WTC11 (cell line): ENCODE measurements around the gene CCDC182. TPM values are rescaled to one million over a fixed set of nuclear protein-coding genes. Genes with fewer than 3 reads are reported as not detected.

ENCODE experiments used
- ATAC-seq: fragments of 200-7000 bp; cut with Tn5 transposase; 2 replicates; pipeline ENCODE4 v1.10.0; 2021; ENCODE audit warnings: mild to moderate bottlenecking, moderate library complexity
- CTCF ChIA-PET: fragments of 300-600 bp; sonication (Branson Sonifier 250); formaldehyde crosslinking; loops from one replicate; lab custom pipeline; 2021; ENCODE audit warnings: antibody characterized with exemption; lab: Charles Lee
- POLR2A ChIA-PET: fragments of 350-600 bp; sonication (Branson Sonifier 250); formaldehyde crosslinking; loops from one replicate; lab custom pipeline; 2021; ENCODE audit warnings: antibody characterized with exemption; lab: Charles Lee
- DNase-seq: peaks from one replicate; pipeline ENCODE4 v3.0.0; 2021; ENCODE audit warnings: low spot score
- H3K27ac Mint-ChIP-seq: 2 replicates; pipeline ENCODE4 v1.8.0; 2021; ENCODE audit warnings: mixed read lengths
- H3K27me3 Mint-ChIP-seq: 2 replicates; pipeline ENCODE4 v1.8.0; 2021; ENCODE audit warnings: low read depth, mild to moderate bottlenecking, moderate library complexity, mixed read lengths
- H3K36me3 Mint-ChIP-seq: 2 replicates; pipeline ENCODE4 v1.8.0; 2021; ENCODE audit warnings: mixed read lengths
- H3K4me1 Mint-ChIP-seq: 2 replicates; pipeline ENCODE4 v1.8.0; 2022; ENCODE audit warnings: mixed read lengths
- H3K4me3 Mint-ChIP-seq: 2 replicates; pipeline ENCODE4 v1.8.0; 2021; ENCODE audit warnings: mild to moderate bottlenecking, moderate library complexity, mixed read lengths
- H3K9me3 Mint-ChIP-seq: 2 replicates; pipeline ENCODE4 v1.8.0; 2021; ENCODE audit warnings: mixed read lengths
- CREM ChIP-seq: sonication (generic); formaldehyde crosslinking; IDR thresholded peaks from 2 replicates; pipeline ENCODE4 v1.8.1; 2022; ENCODE audit warnings: mild to moderate bottlenecking, missing genetic modification reagents, moderate library complexity
- E2F5 ChIP-seq: sonication (generic); formaldehyde crosslinking; IDR thresholded peaks from 2 replicates; pipeline ENCODE4 v1.8.1; 2022; ENCODE audit warnings: mild to moderate bottlenecking, moderate library complexity, missing genetic modification reagents
- FOXK1 ChIP-seq: sonication (generic); formaldehyde crosslinking; IDR thresholded peaks from 2 replicates; pipeline ENCODE4 v1.8.0; 2022; ENCODE audit warnings: mild to moderate bottlenecking, moderate library complexity, missing genetic modification reagents
- GABPB1 ChIP-seq: sonication (generic); formaldehyde crosslinking; IDR thresholded peaks from 2 replicates; pipeline ENCODE4 v1.8.1; 2023; ENCODE audit warnings: mild to moderate bottlenecking, missing genetic modification reagents
- GTF2I ChIP-seq: fragments of 250-450 bp; sonication (Bioruptor Pico); conservative IDR thresholded peaks from 2 replicates; pipeline ENCODE4 v1.4.0; 2021; ENCODE audit warnings: mild to moderate bottlenecking
- HMGXB4 ChIP-seq: sonication (generic); formaldehyde crosslinking; IDR thresholded peaks from 2 replicates; pipeline ENCODE4 v1.8.1; 2023; ENCODE audit warnings: mild to moderate bottlenecking, moderate library complexity, missing genetic modification reagents
- RORB ChIP-seq: fragments of 250-450 bp; sonication (Bioruptor Pico); IDR thresholded peaks from 2 replicates; pipeline ENCODE4 v1.9.0; 2021; ENCODE audit warnings: mild to moderate bottlenecking
- STAT6 ChIP-seq: sonication (generic); formaldehyde crosslinking; conservative IDR thresholded peaks from 2 replicates; pipeline ENCODE4 v1.8.1; 2023; ENCODE audit warnings: mild to moderate bottlenecking, low read depth, missing genetic modification reagents, moderate library complexity
- ZNF512 ChIP-seq: sonication (generic); formaldehyde crosslinking; IDR thresholded peaks from 2 replicates; pipeline ENCODE4 v1.8.1; 2022; ENCODE audit warnings: missing genetic modification reagents, borderline replicate concordance
- total RNA-seq: library from RNA; stranded (reverse); gene quantifications from 3 replicates; pipeline ENCODE4 v1.2.3, GENCODE V29; 2021
- TF ChIP-seq, protein P1 (sequence below): sonication (generic); formaldehyde crosslinking; IDR thresholded peaks from 2 replicates; pipeline ENCODE4 v1.8.1; 2023; ENCODE audit warnings: mild to moderate bottlenecking, missing genetic modification reagents, moderate library complexity
- TF ChIP-seq, protein P2 (sequence below): sonication (generic); formaldehyde crosslinking; IDR thresholded peaks from 2 replicates; pipeline ENCODE4 v1.8.1; 2023; ENCODE audit warnings: mild to moderate bottlenecking, missing genetic modification reagents
- TF ChIP-seq, protein P3 (sequence below): sonication (generic); formaldehyde crosslinking; IDR thresholded peaks from 2 replicates; pipeline ENCODE4 v1.8.0; 2022; ENCODE audit warnings: mild to moderate bottlenecking, missing genetic modification reagents
- TF ChIP-seq, protein P4 (sequence below): sonication (generic); formaldehyde crosslinking; IDR thresholded peaks from 2 replicates; pipeline ENCODE4 v1.8.0; 2022; ENCODE audit warnings: mild to moderate bottlenecking, missing genetic modification reagents
- TF ChIP-seq, protein P5 (sequence below): sonication (generic); formaldehyde crosslinking; IDR thresholded peaks from 2 replicates; pipeline ENCODE4 v1.8.0; 2023; ENCODE audit warnings: missing genetic modification reagents, mild to moderate bottlenecking, borderline replicate concordance
- TF ChIP-seq, protein P6 (sequence below): sonication (generic); formaldehyde crosslinking; IDR thresholded peaks from 2 replicates; pipeline ENCODE4 v1.8.1; 2023; ENCODE audit warnings: mild to moderate bottlenecking, missing genetic modification reagents

CCDC182 gene
- total RNA-seq, 1 experiment from 2014 or later: not detected

- H3K36me3 Mint-ChIP-seq: no peaks in the 10 kb centered on the region
- no peaks in the 10 kb centered on the region for H3K9me3 Mint-ChIP-seq
- no peak overlapping the region for H3K27ac Mint-ChIP-seq
- H3K27me3 Mint-ChIP-seq: peaks cover 14% of the 10 kb centered on the region
- DNase-seq (no peak), ATAC-seq (no peak)
- no peaks in the 10 kb centered on the region for H3K4me1 Mint-ChIP-seq
- no peak overlapping the region for H3K4me3 Mint-ChIP-seq
- CTCF ChIA-PET: interaction anchor here (1.0 kb wide), 1 partner anchor 44 kb away, joined by 3 read pairs; no protein-coding TSS in a partner anchor
- TF ChIP-seq, protein P1, sequence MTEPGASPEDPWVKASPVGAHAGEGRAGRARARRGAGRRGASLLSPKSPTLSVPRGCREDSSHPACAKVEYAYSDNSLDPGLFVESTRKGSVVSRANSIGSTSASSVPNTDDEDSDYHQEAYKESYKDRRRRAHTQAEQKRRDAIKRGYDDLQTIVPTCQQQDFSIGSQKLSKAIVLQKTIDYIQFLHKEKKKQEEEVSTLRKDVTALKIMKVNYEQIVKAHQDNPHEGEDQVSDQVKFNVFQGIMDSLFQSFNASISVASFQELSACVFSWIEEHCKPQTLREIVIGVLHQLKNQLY (CRISPR knock-in tag): no peak
- TF ChIP-seq RORB: no peak
- TF ChIP-seq HMGXB4: no peak
- no peak for TF ChIP-seq ZNF512 (CRISPR knock-in tag)
- TF ChIP-seq GABPB1 (CRISPR knock-in tag): no peak
- TF ChIP-seq STAT6 (CRISPR knock-in tag): no peak
- TF ChIP-seq, protein P2, sequence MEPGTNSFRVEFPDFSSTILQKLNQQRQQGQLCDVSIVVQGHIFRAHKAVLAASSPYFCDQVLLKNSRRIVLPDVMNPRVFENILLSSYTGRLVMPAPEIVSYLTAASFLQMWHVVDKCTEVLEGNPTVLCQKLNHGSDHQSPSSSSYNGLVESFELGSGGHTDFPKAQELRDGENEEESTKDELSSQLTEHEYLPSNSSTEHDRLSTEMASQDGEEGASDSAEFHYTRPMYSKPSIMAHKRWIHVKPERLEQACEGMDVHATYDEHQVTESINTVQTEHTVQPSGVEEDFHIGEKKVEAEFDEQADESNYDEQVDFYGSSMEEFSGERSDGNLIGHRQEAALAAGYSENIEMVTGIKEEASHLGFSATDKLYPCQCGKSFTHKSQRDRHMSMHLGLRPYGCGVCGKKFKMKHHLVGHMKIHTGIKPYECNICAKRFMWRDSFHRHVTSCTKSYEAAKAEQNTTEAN (CRISPR knock-in tag): no peak
- TF ChIP-seq CREM (CRISPR knock-in tag): no peak
- TF ChIP-seq, protein P3, sequence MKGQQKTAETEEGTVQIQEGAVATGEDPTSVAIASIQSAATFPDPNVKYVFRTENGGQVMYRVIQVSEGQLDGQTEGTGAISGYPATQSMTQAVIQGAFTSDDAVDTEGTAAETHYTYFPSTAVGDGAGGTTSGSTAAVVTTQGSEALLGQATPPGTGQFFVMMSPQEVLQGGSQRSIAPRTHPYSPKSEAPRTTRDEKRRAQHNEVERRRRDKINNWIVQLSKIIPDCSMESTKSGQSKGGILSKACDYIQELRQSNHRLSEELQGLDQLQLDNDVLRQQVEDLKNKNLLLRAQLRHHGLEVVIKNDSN (CRISPR knock-in tag): no peak
- TF ChIP-seq, protein P4, sequence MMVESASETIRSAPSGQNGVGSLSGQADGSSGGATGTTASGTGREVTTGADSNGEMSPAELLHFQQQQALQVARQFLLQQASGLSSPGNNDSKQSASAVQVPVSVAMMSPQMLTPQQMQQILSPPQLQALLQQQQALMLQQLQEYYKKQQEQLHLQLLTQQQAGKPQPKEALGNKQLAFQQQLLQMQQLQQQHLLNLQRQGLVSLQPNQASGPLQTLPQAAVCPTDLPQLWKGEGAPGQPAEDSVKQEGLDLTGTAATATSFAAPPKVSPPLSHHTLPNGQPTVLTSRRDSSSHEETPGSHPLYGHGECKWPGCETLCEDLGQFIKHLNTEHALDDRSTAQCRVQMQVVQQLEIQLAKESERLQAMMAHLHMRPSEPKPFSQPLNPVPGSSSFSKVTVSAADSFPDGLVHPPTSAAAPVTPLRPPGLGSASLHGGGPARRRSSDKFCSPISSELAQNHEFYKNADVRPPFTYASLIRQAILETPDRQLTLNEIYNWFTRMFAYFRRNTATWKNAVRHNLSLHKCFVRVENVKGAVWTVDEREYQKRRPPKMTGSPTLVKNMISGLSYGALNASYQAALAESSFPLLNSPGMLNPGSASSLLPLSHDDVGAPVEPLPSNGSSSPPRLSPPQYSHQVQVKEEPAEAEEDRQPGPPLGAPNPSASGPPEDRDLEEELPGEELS (CRISPR knock-in tag): no peak
- TF ChIP-seq, protein P5, sequence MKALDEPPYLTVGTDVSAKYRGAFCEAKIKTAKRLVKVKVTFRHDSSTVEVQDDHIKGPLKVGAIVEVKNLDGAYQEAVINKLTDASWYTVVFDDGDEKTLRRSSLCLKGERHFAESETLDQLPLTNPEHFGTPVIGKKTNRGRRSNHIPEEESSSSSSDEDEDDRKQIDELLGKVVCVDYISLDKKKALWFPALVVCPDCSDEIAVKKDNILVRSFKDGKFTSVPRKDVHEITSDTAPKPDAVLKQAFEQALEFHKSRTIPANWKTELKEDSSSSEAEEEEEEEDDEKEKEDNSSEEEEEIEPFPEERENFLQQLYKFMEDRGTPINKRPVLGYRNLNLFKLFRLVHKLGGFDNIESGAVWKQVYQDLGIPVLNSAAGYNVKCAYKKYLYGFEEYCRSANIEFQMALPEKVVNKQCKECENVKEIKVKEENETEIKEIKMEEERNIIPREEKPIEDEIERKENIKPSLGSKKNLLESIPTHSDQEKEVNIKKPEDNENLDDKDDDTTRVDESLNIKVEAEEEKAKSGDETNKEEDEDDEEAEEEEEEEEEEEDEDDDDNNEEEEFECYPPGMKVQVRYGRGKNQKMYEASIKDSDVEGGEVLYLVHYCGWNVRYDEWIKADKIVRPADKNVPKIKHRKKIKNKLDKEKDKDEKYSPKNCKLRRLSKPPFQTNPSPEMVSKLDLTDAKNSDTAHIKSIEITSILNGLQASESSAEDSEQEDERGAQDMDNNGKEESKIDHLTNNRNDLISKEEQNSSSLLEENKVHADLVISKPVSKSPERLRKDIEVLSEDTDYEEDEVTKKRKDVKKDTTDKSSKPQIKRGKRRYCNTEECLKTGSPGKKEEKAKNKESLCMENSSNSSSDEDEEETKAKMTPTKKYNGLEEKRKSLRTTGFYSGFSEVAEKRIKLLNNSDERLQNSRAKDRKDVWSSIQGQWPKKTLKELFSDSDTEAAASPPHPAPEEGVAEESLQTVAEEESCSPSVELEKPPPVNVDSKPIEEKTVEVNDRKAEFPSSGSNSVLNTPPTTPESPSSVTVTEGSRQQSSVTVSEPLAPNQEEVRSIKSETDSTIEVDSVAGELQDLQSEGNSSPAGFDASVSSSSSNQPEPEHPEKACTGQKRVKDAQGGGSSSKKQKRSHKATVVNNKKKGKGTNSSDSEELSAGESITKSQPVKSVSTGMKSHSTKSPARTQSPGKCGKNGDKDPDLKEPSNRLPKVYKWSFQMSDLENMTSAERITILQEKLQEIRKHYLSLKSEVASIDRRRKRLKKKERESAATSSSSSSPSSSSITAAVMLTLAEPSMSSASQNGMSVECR (CRISPR knock-in tag): no peak
- TF ChIP-seq E2F5: no peak
- TF ChIP-seq, protein P6, sequence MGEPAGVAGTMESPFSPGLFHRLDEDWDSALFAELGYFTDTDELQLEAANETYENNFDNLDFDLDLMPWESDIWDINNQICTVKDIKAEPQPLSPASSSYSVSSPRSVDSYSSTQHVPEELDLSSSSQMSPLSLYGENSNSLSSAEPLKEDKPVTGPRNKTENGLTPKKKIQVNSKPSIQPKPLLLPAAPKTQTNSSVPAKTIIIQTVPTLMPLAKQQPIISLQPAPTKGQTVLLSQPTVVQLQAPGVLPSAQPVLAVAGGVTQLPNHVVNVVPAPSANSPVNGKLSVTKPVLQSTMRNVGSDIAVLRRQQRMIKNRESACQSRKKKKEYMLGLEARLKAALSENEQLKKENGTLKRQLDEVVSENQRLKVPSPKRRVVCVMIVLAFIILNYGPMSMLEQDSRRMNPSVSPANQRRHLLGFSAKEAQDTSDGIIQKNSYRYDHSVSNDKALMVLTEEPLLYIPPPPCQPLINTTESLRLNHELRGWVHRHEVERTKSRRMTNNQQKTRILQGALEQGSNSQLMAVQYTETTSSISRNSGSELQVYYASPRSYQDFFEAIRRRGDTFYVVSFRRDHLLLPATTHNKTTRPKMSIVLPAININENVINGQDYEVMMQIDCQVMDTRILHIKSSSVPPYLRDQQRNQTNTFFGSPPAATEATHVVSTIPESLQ: no peak
- TF ChIP-seq FOXK1 (CRISPR knock-in tag): no peak
- TF ChIP-seq GTF2I (CRISPR knock-in tag): no peak
- TF ChIP-seq, all 79 proteins: peak for 0
- POLR2A ChIA-PET: no interaction called here
Observed at GRCh38 chr17:57715981-57716380, 29.1 kb downstream of the CCDC182 start.
